ENCODE results near the gene PLA2G12B. TPM values are rescaled to one million over a fixed set of nuclear protein-coding genes. Genes with fewer than 3 reads are reported as not detected.

PLA2G12B gene, protein sequence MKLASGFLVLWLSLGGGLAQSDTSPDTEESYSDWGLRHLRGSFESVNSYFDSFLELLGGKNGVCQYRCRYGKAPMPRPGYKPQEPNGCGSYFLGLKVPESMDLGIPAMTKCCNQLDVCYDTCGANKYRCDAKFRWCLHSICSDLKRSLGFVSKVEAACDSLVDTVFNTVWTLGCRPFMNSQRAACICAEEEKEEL
- total RNA-seq (2014; rRNA removed) (not detected in 2 replicates), Bru-seq, nascent RNA (percentile 19 among the genes with signal in this experiment), BruChase-seq, experiment 1, labeled RNA remaining after a 6-hour chase (percentile 52 among the genes with signal in this experiment), BruChase-seq, experiment 2, labeled RNA remaining after a 2-hour chase (percentile 60 among the genes with signal in this experiment)
- long read RNA-seq: 0 reads

GRCh38 chr10:72954596-72955554 is at the start of gene PLA2G12B:
Gene PLA2G12B, minus strand, starts transcription at chr10:72954806. Its CDS starts 121 bp downstream, at chr10:72954685.
- no peak within 1 kb of the TSS for H3K27ac ChIP-seq (ENCODE audit: low read length)
- no peak for DNase-seq
- no peak within 1 kb of the TSS for H3K4me2 ChIP-seq (ENCODE audit: low read length)
- no peaks in the 10 kb centered on the region for H3K9me3 ChIP-seq (ENCODE audit: low read length)
- no peaks in the 10 kb centered on the region for H3K36me3 ChIP-seq (ENCODE audit: low read depth, low read length)
- no peak within 1 kb of the TSS for H3K4me3 ChIP-seq (ENCODE audit: low read length)
- no peak for TF ChIP-seq EZH2 (IDR thresholded peaks at IDR 0.05; ENCODE audit: low read length, unreplicated experiment)
- no peak for ATAC-seq
- no peak within 1 kb of the TSS for H3K9ac ChIP-seq (ENCODE audit: low read length)
- no TSS peak for BruUV-seq (replicated peaks)
- ChIA-PET POLR2A (ENCODE audit: unreplicated experiment) (no interaction called here), CTCF (no interaction called here)
- intact Hi-C loops (cut with micrococcal nuclease): no loop called here
- H3K79me2 ChIP-seq (ENCODE audit: low read length): no peaks in the 10 kb centered on the region
- no peak within 1 kb of the TSS for H2AFZ ChIP-seq (ENCODE audit: low read length)
- H4K20me1 ChIP-seq (ENCODE audit: low read length): no peaks in the 10 kb centered on the region
- no peaks in the 10 kb centered on the region for H3F3A ChIP-seq (ENCODE audit: low read length, unreplicated experiment)
- H3K9me2 ChIP-seq (replicated peaks; ENCODE audit: low read length): 0 out of 2 replicates have a peak, but pooled peaks cover 3% of the 10 kb centered on the region
- H3K27me3 ChIP-seq (ENCODE audit: low read length): peaks cover 14% of the 10 kb centered on the region
- H3K4me1 ChIP-seq (ENCODE audit: insufficient read depth, low read length): peaks cover 9% of the 10 kb centered on the region

DNA sequence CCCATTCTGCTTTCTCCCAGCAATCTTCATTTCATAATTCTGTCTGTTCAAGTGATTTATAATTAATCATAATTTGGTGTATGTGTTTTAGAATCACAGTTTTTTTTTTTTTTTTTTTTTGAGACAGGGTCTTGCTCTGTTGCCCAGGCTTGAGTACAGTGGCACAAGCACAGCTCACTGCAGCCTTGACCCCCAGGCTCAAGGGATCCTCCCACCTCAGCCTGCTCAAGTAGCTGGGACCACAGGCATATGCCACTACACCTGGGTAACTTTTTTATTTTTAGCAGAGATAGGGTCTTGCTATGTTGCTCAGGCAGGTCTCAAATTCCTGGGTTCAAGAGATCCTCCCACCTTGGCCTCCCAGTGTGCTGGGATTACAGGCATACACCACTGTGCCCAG is 49.2 kb upstream of the PLA2G12B start:
- no peak overlapping the region for H3K4me2 ChIP-seq (ENCODE audit: low read length)
- no peaks in the 10 kb centered on the region for H3K9me3 ChIP-seq (ENCODE audit: low read length)
- H4K20me1 ChIP-seq (ENCODE audit: low read length): no peaks in the 10 kb centered on the region
- BruUV-seq (replicated peaks): no TSS peak
- no peaks in the 10 kb centered on the region for H3F3A ChIP-seq (ENCODE audit: low read length, unreplicated experiment)
- H3K4me1 ChIP-seq (ENCODE audit: insufficient read depth, low read length): no peaks in the 10 kb centered on the region
- no peaks in the 10 kb centered on the region for H3K27me3 ChIP-seq (ENCODE audit: low read length)
- CTCF ChIA-PET: no interaction called here
- DNase-seq: no peak
- H3K79me2 ChIP-seq (ENCODE audit: low read length): no peaks in the 10 kb centered on the region
- H3K36me3 ChIP-seq (ENCODE audit: low read depth, low read length): peaks cover 48% of the 10 kb centered on the region
- ATAC-seq: no peak
- no peak overlapping the region for H3K4me3 ChIP-seq (ENCODE audit: low read length)
- H3K27ac ChIP-seq (ENCODE audit: low read length): no peak overlapping the region
- intact Hi-C loops (cut with micrococcal nuclease): no loop called here
- POLR2A ChIA-PET (ENCODE audit: unreplicated experiment): no interaction called here
- no peaks in the 10 kb centered on the region for H3K9me2 ChIP-seq (replicated peaks; ENCODE audit: low read length)
- no peak overlapping the region for H3K9ac ChIP-seq (ENCODE audit: low read length)
- no peak for TF ChIP-seq EZH2 (IDR thresholded peaks at IDR 0.05; ENCODE audit: low read length, unreplicated experiment)
- no peak overlapping the region for H2AFZ ChIP-seq (ENCODE audit: low read length)

GRCh38 chr10:73000973-73001372 is 46.4 kb upstream of the PLA2G12B start:
- Histone ChIP-seq H3K4me3 (ENCODE audit: low read length) (no peak overlapping the region), H3K9me3 (ENCODE audit: low read length) (no peaks in the 10 kb centered on the region), H3K9me2 (replicated peaks; ENCODE audit: low read length) (no peaks in the 10 kb centered on the region), H3K27me3 (ENCODE audit: low read length) (no peaks in the 10 kb centered on the region), H3K79me2 (ENCODE audit: low read length) (no peaks in the 10 kb centered on the region), H2AFZ (ENCODE audit: low read length) (no peak overlapping the region), H3K4me1 (ENCODE audit: insufficient read depth, low read length) (no peaks in the 10 kb centered on the region), H3K9ac (ENCODE audit: low read length) (no peak overlapping the region), H3K27ac (ENCODE audit: low read length) (no peak overlapping the region), H3K4me2 (ENCODE audit: low read length) (no peak overlapping the region), H4K20me1 (ENCODE audit: low read length) (no peaks in the 10 kb centered on the region), H3F3A (ENCODE audit: low read length, unreplicated experiment) (no peaks in the 10 kb centered on the region), H3K36me3 (ENCODE audit: low read depth, low read length) (peaks cover 28% of the 10 kb centered on the region)
- CTCF ChIA-PET: interaction anchor here (0.7 kb wide), 1 partner anchor 95 kb away, joined by 3 read pairs; no protein-coding TSS in a partner anchor
- POLR2A ChIA-PET (ENCODE audit: unreplicated experiment): interaction anchor here (0.7 kb wide), 1 partner anchor 76 kb away, joined by 7 read pairs; no protein-coding TSS in a partner anchor
- BruUV-seq (replicated peaks): no TSS peak
- DNase-seq (no peak), ATAC-seq (no peak)
- TF ChIP-seq, protein P1, sequence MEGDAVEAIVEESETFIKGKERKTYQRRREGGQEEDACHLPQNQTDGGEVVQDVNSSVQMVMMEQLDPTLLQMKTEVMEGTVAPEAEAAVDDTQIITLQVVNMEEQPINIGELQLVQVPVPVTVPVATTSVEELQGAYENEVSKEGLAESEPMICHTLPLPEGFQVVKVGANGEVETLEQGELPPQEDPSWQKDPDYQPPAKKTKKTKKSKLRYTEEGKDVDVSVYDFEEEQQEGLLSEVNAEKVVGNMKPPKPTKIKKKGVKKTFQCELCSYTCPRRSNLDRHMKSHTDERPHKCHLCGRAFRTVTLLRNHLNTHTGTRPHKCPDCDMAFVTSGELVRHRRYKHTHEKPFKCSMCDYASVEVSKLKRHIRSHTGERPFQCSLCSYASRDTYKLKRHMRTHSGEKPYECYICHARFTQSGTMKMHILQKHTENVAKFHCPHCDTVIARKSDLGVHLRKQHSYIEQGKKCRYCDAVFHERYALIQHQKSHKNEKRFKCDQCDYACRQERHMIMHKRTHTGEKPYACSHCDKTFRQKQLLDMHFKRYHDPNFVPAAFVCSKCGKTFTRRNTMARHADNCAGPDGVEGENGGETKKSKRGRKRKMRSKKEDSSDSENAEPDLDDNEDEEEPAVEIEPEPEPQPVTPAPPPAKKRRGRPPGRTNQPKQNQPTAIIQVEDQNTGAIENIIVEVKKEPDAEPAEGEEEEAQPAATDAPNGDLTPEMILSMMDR (conservative IDR thresholded peaks at IDR 0.05; ENCODE audit: low read depth, low read length): no peak
- TF ChIP-seq EZH2 (IDR thresholded peaks at IDR 0.05; ENCODE audit: low read length, unreplicated experiment): no peak
- no peak for TF ChIP-seq EZH2phosphoT487 (IDR thresholded peaks at IDR 0.05; ENCODE audit: borderline replicate concordance, low read length)
- intact Hi-C loops (cut with micrococcal nuclease): no loop called here

Data from PC-3 (cell line).